ENCODE measurements around the gene AKT3. TPM values are rescaled to one million over a fixed set of nuclear protein-coding genes. Genes with fewer than 3 reads are reported as not detected.

Gene AKT3
- total RNA-seq, 2 donors from 2014 or later: 46.0 to 85.8 TPM

GRCh38 chr1:243806310-243806709 is 43.7 kb downstream of the AKT3 start:
- ATAC-seq (ENCODE audit: insufficient number of reproducible peaks, low FRiP score, low read depth): no peak
- Histone ChIP-seq H3K4me1 (ENCODE audit: control insufficient read depth in 1 of 2, low read depth in 2 of 2) (no peaks in the 10 kb centered on the region), H3K27ac (no peak overlapping the region), H3K9me3 (no peaks in the 10 kb centered on the region), H3K36me3 (no peaks in the 10 kb centered on the region), H3K27me3 (replicated peaks; ENCODE audit: insufficient read depth) (no peaks in the 10 kb centered on the region), H3K4me3 (no peak overlapping the region)
- TF ChIP-seq, protein P1, sequence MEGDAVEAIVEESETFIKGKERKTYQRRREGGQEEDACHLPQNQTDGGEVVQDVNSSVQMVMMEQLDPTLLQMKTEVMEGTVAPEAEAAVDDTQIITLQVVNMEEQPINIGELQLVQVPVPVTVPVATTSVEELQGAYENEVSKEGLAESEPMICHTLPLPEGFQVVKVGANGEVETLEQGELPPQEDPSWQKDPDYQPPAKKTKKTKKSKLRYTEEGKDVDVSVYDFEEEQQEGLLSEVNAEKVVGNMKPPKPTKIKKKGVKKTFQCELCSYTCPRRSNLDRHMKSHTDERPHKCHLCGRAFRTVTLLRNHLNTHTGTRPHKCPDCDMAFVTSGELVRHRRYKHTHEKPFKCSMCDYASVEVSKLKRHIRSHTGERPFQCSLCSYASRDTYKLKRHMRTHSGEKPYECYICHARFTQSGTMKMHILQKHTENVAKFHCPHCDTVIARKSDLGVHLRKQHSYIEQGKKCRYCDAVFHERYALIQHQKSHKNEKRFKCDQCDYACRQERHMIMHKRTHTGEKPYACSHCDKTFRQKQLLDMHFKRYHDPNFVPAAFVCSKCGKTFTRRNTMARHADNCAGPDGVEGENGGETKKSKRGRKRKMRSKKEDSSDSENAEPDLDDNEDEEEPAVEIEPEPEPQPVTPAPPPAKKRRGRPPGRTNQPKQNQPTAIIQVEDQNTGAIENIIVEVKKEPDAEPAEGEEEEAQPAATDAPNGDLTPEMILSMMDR (IDR thresholded peaks at IDR 0.05): no peak
- no peak for DNase-seq (ENCODE audit: low spot score)

DNA sequence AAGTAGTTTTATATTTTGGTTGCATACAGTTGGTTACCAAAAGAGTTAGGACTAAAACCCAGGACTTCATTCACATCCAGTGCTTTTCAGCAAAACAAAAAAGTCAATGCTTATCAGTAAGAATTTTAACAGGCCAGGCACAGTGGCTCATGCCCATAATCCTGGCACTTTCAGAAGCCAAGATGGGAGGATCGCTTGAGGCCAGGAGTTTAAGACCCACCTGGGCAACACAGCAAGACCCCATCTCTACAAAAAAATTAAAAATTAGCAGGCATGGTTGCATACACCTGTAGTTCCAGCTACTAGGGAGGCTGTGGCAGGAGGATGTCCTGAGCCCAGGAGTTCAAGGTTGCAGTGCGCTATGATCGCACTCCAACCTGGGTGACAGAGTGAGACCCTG is 47.3 kb downstream of the AKT3 start:
- TF ChIP-seq, protein P1 (IDR thresholded peaks at IDR 0.05): no peak
- no peaks in the 10 kb centered on the region for H3K27me3 ChIP-seq (replicated peaks; ENCODE audit: insufficient read depth)
- H3K27ac ChIP-seq: no peak overlapping the region
- no peak for DNase-seq (ENCODE audit: low spot score)
- no peaks in the 10 kb centered on the region for H3K9me3 ChIP-seq
- no peak overlapping the region for H3K4me3 ChIP-seq
- H3K4me1 ChIP-seq (ENCODE audit: control insufficient read depth in 1 of 2, low read depth in 2 of 2): peaks cover 0 to 6% of the 10 kb centered on the region in 2 donors
- ATAC-seq (ENCODE audit: insufficient number of reproducible peaks, low FRiP score, low read depth): no peak
- no peaks in the 10 kb centered on the region for H3K36me3 ChIP-seq

DNA sequence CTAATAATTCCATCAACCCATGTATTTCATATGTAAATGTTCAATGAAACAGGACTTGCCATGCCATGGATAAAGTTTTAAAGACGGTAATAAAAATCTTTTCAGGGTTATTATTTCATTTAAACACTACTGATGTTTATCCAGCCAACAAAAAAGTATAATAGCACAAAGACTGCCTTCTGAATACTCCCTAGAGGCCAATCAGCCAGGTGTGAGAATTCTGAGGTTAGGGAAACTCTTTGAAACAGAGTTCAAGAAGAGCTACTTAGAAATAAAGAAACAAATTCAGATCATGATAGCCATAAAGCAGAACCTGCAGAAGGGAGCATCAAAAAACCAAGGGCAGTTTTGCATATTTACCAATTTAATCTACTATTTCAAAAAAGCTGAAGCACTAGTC is 48.7 kb downstream of the AKT3 start:
- Histone ChIP-seq H3K4me3 (no peak overlapping the region), H3K27me3 (replicated peaks; ENCODE audit: insufficient read depth) (no peaks in the 10 kb centered on the region), H3K27ac (no peak overlapping the region), H3K9me3 (no peaks in the 10 kb centered on the region), H3K4me1 (ENCODE audit: control insufficient read depth in 1 of 2, low read depth in 2 of 2) (peaks cover 0 to 6% of the 10 kb centered on the region in 2 donors), H3K36me3 (no peaks in the 10 kb centered on the region)
- ATAC-seq (ENCODE audit: insufficient number of reproducible peaks, low FRiP score, low read depth) (no peak), DNase-seq (ENCODE audit: low spot score) (no peak)
- TF ChIP-seq, protein P1 (IDR thresholded peaks at IDR 0.05): no peak

DNA sequence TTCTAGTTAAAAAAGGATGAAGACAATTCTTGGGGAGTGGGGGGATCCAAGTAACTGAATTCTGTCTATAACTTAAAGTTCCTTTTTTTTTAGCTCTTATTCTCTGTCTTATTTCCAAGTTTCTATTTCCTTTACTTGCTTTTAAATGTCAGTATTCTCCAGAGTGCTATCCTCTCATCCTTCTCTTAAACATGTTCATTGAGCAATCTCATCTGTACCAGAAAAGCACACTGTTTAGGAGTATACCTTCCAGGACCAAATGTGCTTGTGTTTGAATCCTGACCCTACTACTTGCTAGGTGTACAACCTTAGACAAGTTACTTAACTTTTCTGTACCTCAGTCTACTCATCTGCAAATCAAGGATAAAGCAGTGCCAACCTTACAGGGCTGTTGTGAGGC is 50.1 kb downstream of the AKT3 start:
- Histone ChIP-seq H3K4me3 (no peak overlapping the region), H3K4me1 (ENCODE audit: control insufficient read depth in 1 of 2, low read depth in 2 of 2) (peaks cover 0 to 6% of the 10 kb centered on the region in 2 donors), H3K27me3 (replicated peaks; ENCODE audit: insufficient read depth) (no peaks in the 10 kb centered on the region), H3K36me3 (no peaks in the 10 kb centered on the region), H3K9me3 (no peaks in the 10 kb centered on the region), H3K27ac (no peak overlapping the region)
- ATAC-seq (ENCODE audit: insufficient number of reproducible peaks, low FRiP score, low read depth): no peak
- no peak for DNase-seq (ENCODE audit: low spot score)
- TF ChIP-seq, protein P1 (IDR thresholded peaks at IDR 0.05): no peak

DNA sequence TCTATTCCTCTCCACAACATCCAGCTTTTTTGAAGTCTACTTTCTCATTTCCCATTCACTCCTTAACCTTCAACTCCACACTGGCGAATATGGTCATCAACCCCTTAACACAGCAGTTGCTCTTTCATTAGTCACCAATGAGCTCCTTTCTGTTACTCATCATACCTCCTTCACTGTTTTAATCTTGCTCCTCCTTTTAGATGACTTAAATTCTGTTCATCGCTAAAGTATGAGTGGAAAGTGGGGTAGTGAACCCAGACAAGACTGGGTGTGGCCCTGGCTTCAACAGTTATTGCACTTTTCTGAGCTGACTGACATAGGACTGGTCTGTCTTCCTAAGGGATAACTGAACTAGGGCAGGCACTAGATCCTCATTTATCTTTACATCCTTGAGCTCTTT is 51.3 kb downstream of the AKT3 start:
- no peak for DNase-seq (ENCODE audit: low spot score)
- H3K27me3 ChIP-seq (replicated peaks; ENCODE audit: insufficient read depth): no peaks in the 10 kb centered on the region
- H3K4me1 ChIP-seq (ENCODE audit: control insufficient read depth in 1 of 2, low read depth in 2 of 2): peaks cover 0 to 6% of the 10 kb centered on the region in 2 donors
- no peaks in the 10 kb centered on the region for H3K36me3 ChIP-seq
- H3K4me3 ChIP-seq: no peak overlapping the region
- H3K9me3 ChIP-seq: no peaks in the 10 kb centered on the region
- no peak for ATAC-seq (ENCODE audit: insufficient number of reproducible peaks, low FRiP score, low read depth)
- no peak overlapping the region for H3K27ac ChIP-seq
- TF ChIP-seq, protein P1 (IDR thresholded peaks at IDR 0.05): no peak

Data from thoracic aorta (tissue), 2 donors.